Measurements from ENCODE around the gene DNAJA4.
A peak's percentile ranks its signal among the peaks of the same experiment; 100 is the strongest.

Gene DNAJA4

GRCh38 chr15:78263907-78264303 is 457 bp upstream of the DNAJA4 start:
- Histone ChIP-seq H3K4me1 (ENCODE audit: control insufficient read depth, low read length) (no peaks in the 10 kb centered on the region), H3K4me3 (ENCODE audit: low read length) (no peak overlapping the region), H3K27me3 (ENCODE audit: control insufficient read depth, low read length) (peaks cover 6% of the 10 kb centered on the region), H3K9me3 (ENCODE audit: control insufficient read depth, insufficient read depth, low read length) (no peaks in the 10 kb centered on the region), H3K4me2 (ENCODE audit: low read length) (no peak overlapping the region), H3K27ac (ENCODE audit: low read depth, low read length) (no peak overlapping the region), H4K20me1 (ENCODE audit: control insufficient read depth, insufficient read depth, low read depth, low read length) (no peaks in the 10 kb centered on the region), H3K79me2 (ENCODE audit: control insufficient read depth, low read length) (no peaks in the 10 kb centered on the region), H3F3A (ENCODE audit: control insufficient read depth, insufficient read depth) (no peaks in the 10 kb centered on the region), H3K36me3 (ENCODE audit: control insufficient read depth, low read length) (no peaks in the 10 kb centered on the region), H3K9me2 (replicated peaks; ENCODE audit: control insufficient read depth, low read length) (no peaks in the 10 kb centered on the region)
- TF ChIP-seq EZH2phosphoT487 (IDR thresholded peaks at IDR 0.05; ENCODE audit: borderline replicate concordance, low read length) (no peak), CTCF (IDR thresholded peaks at IDR 0.05; ENCODE audit: low read depth, low read length, poor library complexity, severe bottlenecking) (no peak)

GRCh38 chr15:78265137-78265460 is 737 bp downstream of the DNAJA4 start:
- Histone ChIP-seq H3K9me3 (ENCODE audit: control insufficient read depth, insufficient read depth, low read length) (no peaks in the 10 kb centered on the region), H3K9me2 (replicated peaks; ENCODE audit: control insufficient read depth, low read length) (no peaks in the 10 kb centered on the region), H3K4me3 (ENCODE audit: low read length) (peak overlapping the region; percentile 8; the same call in 1 of the 2 replicates), H3K27ac (ENCODE audit: low read depth, low read length) (no peak overlapping the region), H3F3A (ENCODE audit: control insufficient read depth, insufficient read depth) (no peaks in the 10 kb centered on the region), H3K4me1 (ENCODE audit: control insufficient read depth, low read length) (no peaks in the 10 kb centered on the region), H3K27me3 (ENCODE audit: control insufficient read depth, low read length) (peaks cover 6% of the 10 kb centered on the region), H3K4me2 (ENCODE audit: low read length) (peak overlapping the region; percentile 5; the same call in 1 of the 2 replicates), H3K79me2 (ENCODE audit: control insufficient read depth, low read length) (no peaks in the 10 kb centered on the region), H3K36me3 (ENCODE audit: control insufficient read depth, low read length) (no peaks in the 10 kb centered on the region), H4K20me1 (ENCODE audit: control insufficient read depth, insufficient read depth, low read depth, low read length) (no peaks in the 10 kb centered on the region)
- TF ChIP-seq CTCF (IDR thresholded peaks at IDR 0.05; ENCODE audit: low read depth, low read length, poor library complexity, severe bottlenecking) (no peak), EZH2phosphoT487 (IDR thresholded peaks at IDR 0.05; ENCODE audit: borderline replicate concordance, low read length) (no peak)

- no peaks in the 10 kb centered on the region for H3K9me3 ChIP-seq (ENCODE audit: control insufficient read depth, insufficient read depth, low read length)
- H3K4me3 ChIP-seq (ENCODE audit: low read length) = 0 out of 2 replicates have a peak overlapping the region, but pooled peaks have one; percentile 8
- H3K9me2 ChIP-seq (replicated peaks; ENCODE audit: control insufficient read depth, low read length) = no peaks in the 10 kb centered on the region
- no peak overlapping the region for H3K27ac ChIP-seq (ENCODE audit: low read depth, low read length)
- H3F3A ChIP-seq (ENCODE audit: control insufficient read depth, insufficient read depth) = no peaks in the 10 kb centered on the region
- no peaks in the 10 kb centered on the region for H3K36me3 ChIP-seq (ENCODE audit: control insufficient read depth, low read length)
- no peaks in the 10 kb centered on the region for H3K4me1 ChIP-seq (ENCODE audit: control insufficient read depth, low read length)
- TF ChIP-seq CTCF (IDR thresholded peaks at IDR 0.05; ENCODE audit: low read depth, low read length, poor library complexity, severe bottlenecking) (no peak), EZH2phosphoT487 (IDR thresholded peaks at IDR 0.05; ENCODE audit: borderline replicate concordance, low read length) (no peak)
- peaks cover 6% of the 10 kb centered on the region for H3K27me3 ChIP-seq (ENCODE audit: control insufficient read depth, low read length)
- H3K79me2 ChIP-seq (ENCODE audit: control insufficient read depth, low read length) = no peaks in the 10 kb centered on the region
- H4K20me1 ChIP-seq (ENCODE audit: control insufficient read depth, insufficient read depth, low read depth, low read length) = no peaks in the 10 kb centered on the region
- 0 out of 2 replicates have a peak overlapping the region, but pooled peaks have one; percentile 5 for H3K4me2 ChIP-seq (ENCODE audit: low read length)
Measured at GRCh38 chr15:78265752-78266224, 1.4 kb downstream of the DNAJA4 start.
